ENCODE measurements around the gene DENND10.

DNA sequence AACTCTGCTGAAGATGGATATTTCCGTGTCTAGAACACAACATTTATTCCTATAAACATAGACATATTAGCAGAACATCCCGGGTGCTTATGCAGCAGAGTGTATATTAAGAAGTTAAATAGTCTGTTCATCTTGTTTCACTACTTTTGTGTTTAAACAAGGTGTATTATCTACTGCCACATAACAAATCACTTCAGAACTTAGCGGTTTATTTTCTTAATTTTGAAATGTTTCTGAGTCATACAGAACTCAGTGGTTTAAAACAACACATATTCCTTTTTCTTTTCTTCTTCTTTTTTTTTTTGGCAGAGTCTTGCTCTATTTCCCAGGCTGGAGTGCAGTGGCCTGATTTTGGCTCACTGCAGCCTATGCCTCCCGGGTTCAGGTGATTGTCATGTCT is 25.8 kb downstream of the DENND10 start:
- TF ChIP-seq POLR2AphosphoS5 (IDR thresholded peaks at IDR 0.05; ENCODE audit: low read depth, low read length) (no peak), POLR2A (IDR thresholded peaks at IDR 0.05; ENCODE audit: low read depth, low read length) (no peak), TAF1 (IDR thresholded peaks at IDR 0.05; ENCODE audit: low read depth, low read length) (no peak), SPI1 (IDR thresholded peaks at IDR 0.05; ENCODE audit: low read depth, low read length) (no peak), POU2F2 (IDR thresholded peaks at IDR 0.05; ENCODE audit: low read depth, low read length) (no peak), PAX5 (IDR thresholded peaks at IDR 0.05; ENCODE audit: insufficient read depth, low read length, severe bottlenecking) (no peak)

Measured in GM12891 (cell line).